Neural cell (in vitro differentiated cells): ENCODE measurements around the gene SAMD4A. TPM values are rescaled to one million over a fixed set of nuclear protein-coding genes. Genes with fewer than 3 reads are reported as not detected.

Experiments used
- H2AFZ ChIP-seq: fragments of 200-600, 300-800 bp; sonication (generic), shearing (Covaris generic); 2 replicates; pipeline ENCODE4 v1.6.0; 2014; ENCODE audit warnings: low read depth, mild to moderate bottlenecking, antibody characterized with exemption, low read length, moderate library complexity
- H3F3A ChIP-seq: fragments of 200-600 bp; shearing (Covaris generic); 2 replicates; pipeline ENCODE4 v1.6.1; 2016; ENCODE audit warnings: mild to moderate bottlenecking, moderate library complexity, mixed read lengths, antibody characterized with exemption, low read length; ENCODE audit not compliant: insufficient read depth, poor library complexity, severe bottlenecking
- H3K27ac ChIP-seq: fragments of 200-600, 300-800 bp; sonication (generic), shearing (Covaris generic); 2 replicates; pipeline ENCODE4 v1.5.1; 2014; ENCODE audit warnings: mild to moderate bottlenecking, low read length, moderate library complexity
- H3K27me3 ChIP-seq: fragments of 300-800, 200-600 bp; sonication (generic), shearing (Covaris generic); 2 replicates; pipeline ENCODE4 v1.6.0; 2014; ENCODE audit warnings: mild to moderate bottlenecking, low read depth, low read length, moderate library complexity; ENCODE audit not compliant: insufficient read depth
- H3K36me3 ChIP-seq: fragments of 300-800, 200-600 bp; sonication (generic), shearing (Covaris generic); 2 replicates; pipeline ENCODE4 v1.5.1; 2014; ENCODE audit warnings: mild to moderate bottlenecking, antibody characterized with exemption, low read length, moderate library complexity; ENCODE audit not compliant: insufficient read depth
- H3K4me2 ChIP-seq: fragments of 300-800, 200-600 bp; sonication (generic), shearing (Covaris generic); 2 replicates; pipeline ENCODE4 v1.6.0; 2014; ENCODE audit warnings: mild to moderate bottlenecking, low read length
- H3K4me3 ChIP-seq: fragments of 300-800, 200-600 bp; sonication (generic), shearing (Covaris generic); 2 replicates; pipeline ENCODE4 v1.5.1; 2014; ENCODE audit warnings: mild to moderate bottlenecking, low read length, moderate library complexity
- H3K79me2 ChIP-seq: fragments of 200-600 bp; shearing (Covaris generic); replicated peaks from 2 replicates; pipeline ENCODE4 v1.6.0; 2014; ENCODE audit warnings: mild to moderate bottlenecking, low read length, moderate library complexity; ENCODE audit not compliant: insufficient read depth
- H3K9ac ChIP-seq: fragments of 300-800, 200-600 bp; sonication (generic), shearing (Covaris generic); 2 replicates; pipeline ENCODE4 v1.6.1; 2016; ENCODE audit warnings: mild to moderate bottlenecking, low read length, mixed read lengths
- H3K9me2 ChIP-seq: fragments of 200-600 bp; shearing (Covaris generic); 2 replicates; pipeline ENCODE4 v1.6.1; 2016; ENCODE audit warnings: mild to moderate bottlenecking, low read length, mixed read lengths; ENCODE audit not compliant: insufficient read depth
- H3K9me3 ChIP-seq: fragments of 200-600, 300-800 bp; sonication (generic), shearing (Covaris generic); 2 replicates; pipeline ENCODE4 v1.6.1; 2016; ENCODE audit warnings: mild to moderate bottlenecking, mixed run types, low read length, moderate library complexity, mixed read lengths
- H4K20me1 ChIP-seq: fragments of 200-600 bp; shearing (Covaris generic); 2 replicates; pipeline ENCODE4 v1.6.1; 2016; ENCODE audit warnings: mild to moderate bottlenecking, mixed run types; ENCODE audit not compliant: insufficient read depth
- CTCF ChIP-seq: fragments of 450-650 bp; IDR thresholded peaks from 2 replicates; pipeline ENCODE4 v1.5.1; 2014; ENCODE audit warnings: antibody characterized with exemption, mild to moderate bottlenecking, moderate library complexity; ENCODE audit not compliant: poor library complexity, severe bottlenecking
- EP300 ChIP-seq: fragments of 450-650 bp; conservative IDR thresholded peaks from 2 replicates; pipeline ENCODE4 v1.6.1; 2014; ENCODE audit warnings: antibody characterized with exemption, mild to moderate bottlenecking, moderate library complexity; ENCODE audit not compliant: poor library complexity, severe bottlenecking
- EZH2 ChIP-seq: fragments of 200-600, 300-800 bp; shearing (Covaris generic), sonication (generic); IDR thresholded peaks from 2 replicates; pipeline ENCODE4 v1.6.1; 2014; ENCODE audit warnings: antibody characterized with exemption, low read length, borderline replicate concordance, mild to moderate bottlenecking; ENCODE audit not compliant: insufficient read depth, poor library complexity, severe bottlenecking
- MXI1 ChIP-seq: fragments of 450-650 bp; conservative IDR thresholded peaks from 2 replicates; pipeline ENCODE4 v1.6.1; 2014; ENCODE audit warnings: antibody characterized with exemption, mild to moderate bottlenecking; ENCODE audit not compliant: poor library complexity, severe bottlenecking
- POLR2AphosphoS5 ChIP-seq: IDR thresholded peaks from 2 replicates; pipeline ENCODE4 v1.6.1; 2012
- RAD21 ChIP-seq: fragments of 450-650 bp; conservative IDR thresholded peaks from 2 replicates; pipeline ENCODE4 v1.6.1; 2014; ENCODE audit warnings: antibody characterized with exemption, mild to moderate bottlenecking, moderate library complexity
- REST ChIP-seq: IDR thresholded peaks from 2 replicates; pipeline ENCODE4 v1.6.1; 2012; ENCODE audit warnings: borderline replicate concordance
- SMC3 ChIP-seq: fragments of 450-650 bp; conservative IDR thresholded peaks from 2 replicates; pipeline ENCODE4 v1.6.1; 2014; ENCODE audit warnings: antibody characterized with exemption, mild to moderate bottlenecking, moderate library complexity; ENCODE audit not compliant: poor library complexity
- TAF1 ChIP-seq: IDR thresholded peaks from 2 replicates; pipeline ENCODE4 v1.6.1; 2012; ENCODE audit warnings: low read depth
- polyA plus RNA-seq: library from polyadenylated mRNA; depleted of rRNA; stranded (reverse); fragments of >200 nt; gene quantifications from 2 replicates; pipeline ENCODE4 v1.2.3, GENCODE V29; 2014

SAMD4A gene
- polyA plus RNA-seq, 1 donor from 2014 or later, result 1.0 TPM

DNA sequence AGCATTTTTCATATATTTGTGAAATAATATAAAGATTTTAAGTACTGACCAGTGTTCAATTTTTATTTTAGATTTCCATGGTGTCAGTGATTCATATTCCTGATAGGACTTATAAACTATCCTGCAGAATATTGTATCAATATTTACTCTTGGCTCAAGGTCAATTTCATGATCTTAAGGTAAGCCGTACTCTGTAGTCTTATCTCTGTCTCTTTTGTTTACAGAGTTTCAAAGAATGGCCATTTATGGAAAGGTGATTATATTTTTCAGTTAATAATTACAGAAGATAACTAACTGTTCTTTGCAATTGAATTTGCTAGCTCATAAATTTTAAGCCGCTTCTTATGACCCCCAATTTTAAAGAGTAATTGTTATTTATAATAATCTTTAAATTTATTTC, 29.3 kb upstream of the SAMD4A start:
- Histone ChIP-seq H2AFZ (no peak overlapping the region), H3K9me3 (no peaks in the 10 kb centered on the region), H3K79me2 (no peaks in the 10 kb centered on the region), H3K9ac (no peak overlapping the region), H3F3A (no peaks in the 10 kb centered on the region), H3K9me2 (no peaks in the 10 kb centered on the region), H3K27ac (no peak overlapping the region), H4K20me1 (no peaks in the 10 kb centered on the region), H3K36me3 (peaks cover 4% of the 10 kb centered on the region), H3K27me3 (no peaks in the 10 kb centered on the region), H3K4me2 (no peak overlapping the region), H3K4me3 (no peak overlapping the region)
- TF ChIP-seq MXI1, result no peak
- no peak for TF ChIP-seq POLR2AphosphoS5
- no peak for TF ChIP-seq SMC3
- TF ChIP-seq TAF1, result no peak
- TF ChIP-seq RAD21, result no peak
- TF ChIP-seq REST, result no peak
- no peak for TF ChIP-seq EP300
- no peak for TF ChIP-seq CTCF

- Histone ChIP-seq H3K9me2 (no peaks in the 10 kb centered on the region), H3K9me3 (no peaks in the 10 kb centered on the region), H4K20me1 (no peaks in the 10 kb centered on the region), H3K27me3 (no peaks in the 10 kb centered on the region), H3K4me2 (no peak overlapping the region), H2AFZ (no peak overlapping the region), H3K4me3 (no peak overlapping the region), H3K9ac (no peak overlapping the region), H3K79me2 (no peaks in the 10 kb centered on the region), H3F3A (no peaks in the 10 kb centered on the region), H3K27ac (no peak overlapping the region), H3K36me3 (peaks cover 4% of the 10 kb centered on the region)
- TF ChIP-seq RAD21 (no peak), TAF1 (no peak), EZH2 (no peak), POLR2AphosphoS5 (no peak), SMC3 (no peak), MXI1 (no peak), REST (no peak), CTCF (no peak)
Measured at GRCh38 chr14:54538055-54538454, 28.9 kb upstream of the SAMD4A start.
